Loucy (cell line): Measurements from ENCODE around the gene CREB3L4.
"Not testable (repeated sequence)": the region's sequence is repeated elsewhere in the genome, so short reads cannot be mapped to it uniquely, and the experiment has no call there.

Source experiments
- CTCF ChIP-seq: fragments of 200-600 bp; sonication (generic); conservative IDR thresholded peaks from 2 replicates; pipeline ENCODE4 v1.5.1; 2014; ENCODE audit warnings: mild to moderate bottlenecking, antibody characterized with exemption, low read length
- EZH2phosphoT487 ChIP-seq: fragments of 200-600 bp; IDR thresholded peaks from 2 replicates; pipeline ENCODE4 v1.6.1; 2018; ENCODE audit warnings: antibody characterized with exemption, mild to moderate bottlenecking, moderate library complexity, borderline replicate concordance

DNA sequence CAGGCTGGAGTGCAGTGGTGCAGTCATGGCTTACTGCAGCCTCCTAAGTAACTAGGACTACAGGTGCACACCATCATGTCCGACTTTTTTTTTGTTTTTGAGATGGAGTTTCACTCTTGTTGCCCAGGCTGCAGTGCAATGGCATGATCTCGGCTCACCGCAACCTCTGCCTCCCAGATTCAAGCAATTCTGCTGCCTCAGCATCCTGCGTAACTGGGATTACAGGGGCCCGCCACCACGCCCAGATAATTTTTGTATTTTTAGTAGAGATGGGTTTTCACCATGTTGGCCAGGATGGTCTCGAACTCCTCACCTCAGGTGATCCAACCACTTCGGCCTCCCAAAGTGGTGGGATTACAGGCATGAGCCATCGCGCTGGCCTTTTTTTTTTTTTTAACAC, 29.2 kb downstream of the CREB3L4 start:
- not testable (repeated sequence) for TF ChIP-seq CTCF, EZH2phosphoT487
